ENCODE data around the gene TNXB. TPM values are rescaled to one million over a fixed set of nuclear protein-coding genes. Genes with fewer than 3 reads are reported as not detected.
A peak's percentile ranks its signal among the peaks of the same experiment; 100 is the strongest.

Gene TNXB
- total and polyA plus RNA-seq, 9 of the 15 experiments (the other 6 are each of a cell fraction or from before 2014, with no cell fraction given) = 0.14 to 28.1 (median 12.4) TPM

- TF ChIP-seq, protein P1, sequence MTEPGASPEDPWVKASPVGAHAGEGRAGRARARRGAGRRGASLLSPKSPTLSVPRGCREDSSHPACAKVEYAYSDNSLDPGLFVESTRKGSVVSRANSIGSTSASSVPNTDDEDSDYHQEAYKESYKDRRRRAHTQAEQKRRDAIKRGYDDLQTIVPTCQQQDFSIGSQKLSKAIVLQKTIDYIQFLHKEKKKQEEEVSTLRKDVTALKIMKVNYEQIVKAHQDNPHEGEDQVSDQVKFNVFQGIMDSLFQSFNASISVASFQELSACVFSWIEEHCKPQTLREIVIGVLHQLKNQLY (CRISPR knock-in tag; conservative IDR thresholded peaks at IDR 0.05) = no peak
- TF ChIP-seq TARDBP (IDR thresholded peaks at IDR 0.05) (no peak), SMARCA4 (IDR thresholded peaks at IDR 0.05) (0 out of 2 replicates have a peak, but pooled peaks have one; percentile 23), POLR2AphosphoS2 (IDR thresholded peaks at IDR 0.05; ENCODE audit: low read length) (no peak), PTTG1 (tag; IDR thresholded peaks at IDR 0.05; ENCODE audit: low read depth) (no peak), ZNF592 (IDR thresholded peaks at IDR 0.05) (no peak), ETV1 (tag; conservative IDR thresholded peaks at IDR 0.05; ENCODE audit: low read depth) (peak; percentile 81), ARHGAP35 (IDR thresholded peaks at IDR 0.05; ENCODE audit: partially characterized antibody) (no peak), YY1 (IDR thresholded peaks at IDR 0.05; ENCODE audit: borderline replicate concordance in 1 of 3, control insufficient read depth in 1 of 3, extremely low read depth in 1 of 3, insufficient read depth in 3 of 3, insufficient read length in 1 of 3, insufficient replicate concordance in 2 of 3, low read depth in 1 of 3, low read length in 2 of 3) (peak in 2 of 3 experiments; percentile 53 to 56)
- TF ChIP-seq, protein P2, sequence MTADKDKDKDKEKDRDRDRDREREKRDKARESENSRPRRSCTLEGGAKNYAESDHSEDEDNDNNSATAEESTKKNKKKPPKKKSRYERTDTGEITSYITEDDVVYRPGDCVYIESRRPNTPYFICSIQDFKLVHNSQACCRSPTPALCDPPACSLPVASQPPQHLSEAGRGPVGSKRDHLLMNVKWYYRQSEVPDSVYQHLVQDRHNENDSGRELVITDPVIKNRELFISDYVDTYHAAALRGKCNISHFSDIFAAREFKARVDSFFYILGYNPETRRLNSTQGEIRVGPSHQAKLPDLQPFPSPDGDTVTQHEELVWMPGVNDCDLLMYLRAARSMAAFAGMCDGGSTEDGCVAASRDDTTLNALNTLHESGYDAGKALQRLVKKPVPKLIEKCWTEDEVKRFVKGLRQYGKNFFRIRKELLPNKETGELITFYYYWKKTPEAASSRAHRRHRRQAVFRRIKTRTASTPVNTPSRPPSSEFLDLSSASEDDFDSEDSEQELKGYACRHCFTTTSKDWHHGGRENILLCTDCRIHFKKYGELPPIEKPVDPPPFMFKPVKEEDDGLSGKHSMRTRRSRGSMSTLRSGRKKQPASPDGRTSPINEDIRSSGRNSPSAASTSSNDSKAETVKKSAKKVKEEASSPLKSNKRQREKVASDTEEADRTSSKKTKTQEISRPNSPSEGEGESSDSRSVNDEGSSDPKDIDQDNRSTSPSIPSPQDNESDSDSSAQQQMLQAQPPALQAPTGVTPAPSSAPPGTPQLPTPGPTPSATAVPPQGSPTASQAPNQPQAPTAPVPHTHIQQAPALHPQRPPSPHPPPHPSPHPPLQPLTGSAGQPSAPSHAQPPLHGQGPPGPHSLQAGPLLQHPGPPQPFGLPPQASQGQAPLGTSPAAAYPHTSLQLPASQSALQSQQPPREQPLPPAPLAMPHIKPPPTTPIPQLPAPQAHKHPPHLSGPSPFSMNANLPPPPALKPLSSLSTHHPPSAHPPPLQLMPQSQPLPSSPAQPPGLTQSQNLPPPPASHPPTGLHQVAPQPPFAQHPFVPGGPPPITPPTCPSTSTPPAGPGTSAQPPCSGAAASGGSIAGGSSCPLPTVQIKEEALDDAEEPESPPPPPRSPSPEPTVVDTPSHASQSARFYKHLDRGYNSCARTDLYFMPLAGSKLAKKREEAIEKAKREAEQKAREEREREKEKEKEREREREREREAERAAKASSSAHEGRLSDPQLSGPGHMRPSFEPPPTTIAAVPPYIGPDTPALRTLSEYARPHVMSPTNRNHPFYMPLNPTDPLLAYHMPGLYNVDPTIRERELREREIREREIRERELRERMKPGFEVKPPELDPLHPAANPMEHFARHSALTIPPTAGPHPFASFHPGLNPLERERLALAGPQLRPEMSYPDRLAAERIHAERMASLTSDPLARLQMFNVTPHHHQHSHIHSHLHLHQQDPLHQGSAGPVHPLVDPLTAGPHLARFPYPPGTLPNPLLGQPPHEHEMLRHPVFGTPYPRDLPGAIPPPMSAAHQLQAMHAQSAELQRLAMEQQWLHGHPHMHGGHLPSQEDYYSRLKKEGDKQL (CRISPR knock-in tag; IDR thresholded peaks at IDR 0.05; ENCODE audit: borderline replicate concordance) = no peak
These were observed 27.8 kb downstream of the TNXB start (continued) for GRCh38 chr6:32081168-32081990.

Measured in K562 (cell line).